Measurements from ENCODE around the gene MYL12A.

MYL12A gene

DNA sequence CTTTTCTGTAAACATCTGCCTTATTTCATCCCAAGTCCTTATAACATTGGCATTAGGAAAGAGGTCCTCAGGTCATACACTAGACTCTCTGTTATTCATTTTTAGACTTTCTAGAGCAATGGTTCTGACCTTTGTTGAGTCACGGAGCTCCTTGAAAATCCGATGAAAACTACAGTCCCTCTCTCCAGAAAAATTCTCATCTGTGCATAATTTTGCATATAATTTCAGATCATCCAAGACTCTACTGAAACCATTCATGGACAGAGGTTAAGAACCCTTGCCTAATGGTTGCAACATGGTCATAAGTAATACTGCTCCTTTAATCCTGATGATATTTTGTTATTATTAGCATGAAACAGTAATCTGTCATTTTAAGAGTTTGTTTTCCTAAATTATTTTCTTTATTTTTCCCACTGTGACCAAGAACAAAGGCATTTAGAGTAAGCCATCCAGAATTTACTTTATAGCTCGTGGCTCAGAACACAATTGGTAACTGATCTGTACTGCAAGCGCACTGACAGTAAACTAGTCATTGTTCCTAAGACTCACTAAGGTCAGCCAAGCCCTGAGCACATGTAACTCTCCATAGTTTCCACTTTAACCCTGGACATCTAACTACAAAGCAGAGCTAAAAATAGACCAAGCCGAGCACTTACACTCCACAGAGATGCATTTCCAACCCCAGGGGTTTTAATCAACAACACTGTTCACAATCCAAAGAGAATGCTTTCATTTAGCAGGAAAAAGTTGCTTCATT, 36.2 kb upstream of the MYL12A start:
- no peak overlapping the region for H3K4me3 Mint-ChIP-seq
- peak overlapping the region; percentile 90 for H3K27ac Mint-ChIP-seq
- no peak for DNase-seq
- H3K4me1 Mint-ChIP-seq = peaks cover 21% of the 10 kb centered on the region
- H3K9me3 Mint-ChIP-seq = peaks cover 8% of the 10 kb centered on the region
- no peaks in the 10 kb centered on the region for H3K36me3 Mint-ChIP-seq (ENCODE audit: low read depth)
- TF ChIP-seq, protein P1, sequence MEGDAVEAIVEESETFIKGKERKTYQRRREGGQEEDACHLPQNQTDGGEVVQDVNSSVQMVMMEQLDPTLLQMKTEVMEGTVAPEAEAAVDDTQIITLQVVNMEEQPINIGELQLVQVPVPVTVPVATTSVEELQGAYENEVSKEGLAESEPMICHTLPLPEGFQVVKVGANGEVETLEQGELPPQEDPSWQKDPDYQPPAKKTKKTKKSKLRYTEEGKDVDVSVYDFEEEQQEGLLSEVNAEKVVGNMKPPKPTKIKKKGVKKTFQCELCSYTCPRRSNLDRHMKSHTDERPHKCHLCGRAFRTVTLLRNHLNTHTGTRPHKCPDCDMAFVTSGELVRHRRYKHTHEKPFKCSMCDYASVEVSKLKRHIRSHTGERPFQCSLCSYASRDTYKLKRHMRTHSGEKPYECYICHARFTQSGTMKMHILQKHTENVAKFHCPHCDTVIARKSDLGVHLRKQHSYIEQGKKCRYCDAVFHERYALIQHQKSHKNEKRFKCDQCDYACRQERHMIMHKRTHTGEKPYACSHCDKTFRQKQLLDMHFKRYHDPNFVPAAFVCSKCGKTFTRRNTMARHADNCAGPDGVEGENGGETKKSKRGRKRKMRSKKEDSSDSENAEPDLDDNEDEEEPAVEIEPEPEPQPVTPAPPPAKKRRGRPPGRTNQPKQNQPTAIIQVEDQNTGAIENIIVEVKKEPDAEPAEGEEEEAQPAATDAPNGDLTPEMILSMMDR (IDR thresholded peaks at IDR 0.05) = no peak
- peaks cover 3% of the 10 kb centered on the region for H3K27me3 Mint-ChIP-seq (ENCODE audit: low read depth, poor library complexity)

DNA sequence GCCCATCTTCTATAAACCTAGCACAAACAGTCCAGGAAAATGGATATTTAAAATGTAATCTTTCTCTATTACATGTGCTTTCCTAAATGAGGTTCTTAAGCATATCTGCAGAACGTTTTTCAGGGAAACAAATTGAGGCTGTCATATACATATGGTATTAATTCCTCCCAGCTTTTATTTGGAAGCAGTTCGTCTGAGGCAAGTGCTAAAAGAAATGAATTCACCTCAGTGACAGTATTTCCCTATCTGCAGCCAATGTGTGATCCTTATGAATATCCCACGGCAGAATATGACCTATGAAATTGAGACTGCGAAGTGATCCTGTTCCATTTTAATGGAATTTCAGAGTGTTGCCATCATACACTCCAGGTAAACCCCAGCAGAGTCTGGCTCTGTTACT, 34.9 kb upstream of the MYL12A start:
- Mint-ChIP-seq H3K36me3 (ENCODE audit: low read depth) (no peaks in the 10 kb centered on the region), H3K27me3 (ENCODE audit: low read depth, poor library complexity) (peaks cover 3% of the 10 kb centered on the region), H3K27ac (no peak overlapping the region), H3K9me3 (peaks cover 13% of the 10 kb centered on the region), H3K4me1 (peaks cover 28% of the 10 kb centered on the region), H3K4me3 (no peak overlapping the region)
- TF ChIP-seq, protein P1 (IDR thresholded peaks at IDR 0.05) = no peak
- DNase-seq = no peak

DNA sequence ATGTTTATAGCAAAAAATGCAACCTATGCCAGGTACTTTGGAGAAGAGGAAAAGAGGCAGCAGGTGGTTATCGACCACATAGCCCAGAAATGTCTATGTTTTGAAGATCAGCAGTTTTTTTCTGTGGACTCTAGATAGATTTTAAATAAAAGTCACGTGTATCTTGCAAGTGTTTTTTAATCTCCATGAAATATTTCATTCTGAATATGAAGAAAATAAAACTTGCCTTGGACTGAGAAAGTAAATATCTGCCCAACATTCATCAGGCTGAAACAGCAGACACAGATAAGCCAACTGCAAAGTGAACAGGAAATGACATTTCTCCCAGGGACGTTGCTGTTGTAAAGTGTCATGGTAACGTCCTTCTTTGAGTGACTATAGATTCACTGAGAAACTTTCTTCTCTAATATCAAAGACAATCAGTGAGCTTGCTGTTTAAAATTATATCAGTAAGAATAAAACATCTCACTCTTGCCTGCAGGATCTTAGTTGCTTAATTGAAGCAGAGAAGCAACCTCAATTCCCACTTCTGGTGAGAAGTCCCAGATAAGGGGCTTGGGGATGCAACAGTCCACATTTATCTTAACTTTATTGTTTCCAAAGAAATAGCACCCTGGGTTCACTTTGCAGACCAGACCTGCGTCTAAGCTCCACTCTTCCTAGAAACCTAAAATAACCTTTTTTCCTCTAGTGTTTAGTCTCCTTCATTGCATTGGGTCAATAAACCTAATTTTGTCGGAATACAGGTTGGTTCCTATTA, 34.1 kb upstream of the MYL12A start:
- peaks cover 13% of the 10 kb centered on the region for H3K9me3 Mint-ChIP-seq
- no peak for DNase-seq
- peaks cover 36% of the 10 kb centered on the region for H3K4me1 Mint-ChIP-seq
- H3K4me3 Mint-ChIP-seq = no peak overlapping the region
- H3K27me3 Mint-ChIP-seq (ENCODE audit: low read depth, poor library complexity) = peaks cover 3% of the 10 kb centered on the region
- TF ChIP-seq, protein P1 (IDR thresholded peaks at IDR 0.05) = no peak
- no peaks in the 10 kb centered on the region for H3K36me3 Mint-ChIP-seq (ENCODE audit: low read depth)
- H3K27ac Mint-ChIP-seq = no peak overlapping the region

DNA sequence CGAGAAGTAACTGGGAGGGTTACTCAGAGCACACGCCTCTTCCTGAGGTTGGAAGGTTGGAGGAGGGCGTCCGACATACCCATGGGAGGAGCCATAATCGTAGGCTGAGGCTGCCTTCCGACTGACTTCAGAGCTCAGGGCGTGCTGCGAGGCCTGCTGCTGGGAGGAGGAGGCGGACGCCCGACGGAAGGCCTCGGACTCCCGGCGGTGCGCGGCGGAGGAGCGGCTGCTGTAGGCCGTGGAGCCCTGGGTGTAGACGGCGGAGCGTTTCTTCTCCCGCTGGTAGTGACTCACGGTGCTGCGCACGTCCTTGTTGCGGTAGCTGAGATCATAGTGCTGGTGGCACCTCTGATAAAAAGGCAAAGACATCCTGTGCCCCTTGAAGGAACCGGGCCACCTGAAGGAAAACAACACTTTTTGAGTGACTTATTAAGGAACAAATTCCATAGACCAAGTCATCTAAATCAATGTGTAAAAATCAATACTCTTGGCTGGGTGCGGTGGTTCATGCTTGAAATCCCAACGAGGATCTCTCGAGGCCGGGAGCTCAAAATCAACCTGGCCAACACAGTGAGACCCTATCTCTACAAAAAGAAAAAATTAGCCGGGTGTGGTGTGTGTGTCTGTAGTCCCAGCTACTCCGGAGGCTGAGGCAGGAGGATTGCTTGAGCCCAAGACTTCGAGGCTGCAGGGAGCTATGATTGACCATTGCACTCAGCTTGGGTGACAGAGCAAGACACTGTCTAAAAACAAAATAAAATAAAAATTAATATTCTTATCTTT, 32.6 kb upstream of the MYL12A start:
- TF ChIP-seq, protein P1 (IDR thresholded peaks at IDR 0.05) = no peak
- no peaks in the 10 kb centered on the region for H3K36me3 Mint-ChIP-seq (ENCODE audit: low read depth)
- H3K27ac Mint-ChIP-seq = no peak overlapping the region
- DNase-seq = no peak
- H3K9me3 Mint-ChIP-seq = peaks cover 13% of the 10 kb centered on the region
- H3K27me3 Mint-ChIP-seq (ENCODE audit: low read depth, poor library complexity) = no peaks in the 10 kb centered on the region
- no peak overlapping the region for H3K4me3 Mint-ChIP-seq
- H3K4me1 Mint-ChIP-seq = peaks cover 52% of the 10 kb centered on the region

DNA sequence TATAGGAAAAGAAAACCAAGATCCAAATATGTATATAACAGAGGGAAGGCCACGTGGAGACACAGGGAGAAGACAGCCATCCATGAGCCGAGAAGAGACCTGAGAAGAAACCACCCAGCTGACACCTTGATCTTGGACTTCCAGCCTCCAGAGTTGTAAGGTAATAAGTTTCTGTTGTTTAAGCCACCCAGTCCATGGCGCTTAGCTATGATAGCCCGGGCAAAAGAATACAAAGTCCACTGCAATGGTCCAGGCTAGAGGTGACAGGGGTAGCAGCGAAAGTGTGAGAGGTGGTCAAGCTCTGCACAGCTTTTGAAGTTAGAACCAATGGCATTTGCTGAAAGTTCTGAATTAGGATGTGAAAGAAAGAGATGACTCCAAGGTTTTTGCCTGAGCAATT, 30.6 kb upstream of the MYL12A start:
- Mint-ChIP-seq H3K9me3 (peaks cover 13% of the 10 kb centered on the region), H3K36me3 (ENCODE audit: low read depth) (no peaks in the 10 kb centered on the region), H3K4me3 (no peak overlapping the region), H3K4me1 (peaks cover 43% of the 10 kb centered on the region), H3K27me3 (ENCODE audit: low read depth, poor library complexity) (no peaks in the 10 kb centered on the region), H3K27ac (no peak overlapping the region)
- no peak for DNase-seq
- TF ChIP-seq, protein P1 (IDR thresholded peaks at IDR 0.05) = no peak

All from nephron progenitor cell (in vitro differentiated cells).